ENCODE measurements around the gene ACAA1. TPM values are rescaled to one million over a fixed set of nuclear protein-coding genes. Genes with fewer than 3 reads are reported as not detected.

Gene ACAA1
- total RNA-seq, 1 experiment from 2014 or later = 49.0 TPM

GRCh38 chr3:38107911-38108648 is 28.8 kb downstream of the ACAA1 start:
- Histone ChIP-seq H3K27ac (ENCODE audit: low read depth, low read length) (no peak overlapping the region), H3K4me3 (replicated peaks in 1 of 2; ENCODE audit: low read depth in 1 of 2, low read length in 2 of 2) (no peak overlapping the region), H3K9ac (ENCODE audit: low read length) (no peak overlapping the region), H4K20me1 (ENCODE audit: insufficient read depth) (no peaks in the 10 kb centered on the region; the same call in 1 of the 2 replicates), H3K9me2 (ENCODE audit: insufficient read depth) (no peaks in the 10 kb centered on the region), H3K4me1 (ENCODE audit: control insufficient read depth in 1 of 2, insufficient read depth in 2 of 2, low read length in 2 of 2) (no peaks in the 10 kb centered on the region), H3K9me3 (ENCODE audit: control insufficient read depth in 1 of 2, insufficient read depth in 1 of 2, low read depth in 1 of 2, low read length in 2 of 2) (peaks cover 3 to 8% of the 10 kb centered on the region in 2 experiments; a peak in 2 of 4 replicates), H2AFZ (ENCODE audit: low read depth, low read length, poor library complexity, severe bottlenecking) (no peak overlapping the region), H3K27me3 (ENCODE audit: insufficient read depth, low read length) (no peaks in the 10 kb centered on the region), H3K36me3 (ENCODE audit: control insufficient read depth in 1 of 2, insufficient read depth in 2 of 2, low read length in 2 of 2) (no peaks in the 10 kb centered on the region), H3K79me2 (ENCODE audit: insufficient read depth, low read length) (no peaks in the 10 kb centered on the region), H3K4me2 (ENCODE audit: low read length) (no peak overlapping the region)
- ChIA-PET CTCF (interaction anchor here (2.1 kb wide), 1 partner anchor 9 kb away, joined by 6 read pairs; no protein-coding TSS in a partner anchor), RAD21 (ENCODE audit: low non-redundant PET in 1 of 2, low total read pairs in 2 of 2, uncharacterized antibody in 2 of 2, unreplicated experiment in 2 of 2) (no interaction called here), POLR2A (no interaction called here)
- intact Hi-C loops (cut with micrococcal nuclease) = no loop called here
- no peak for ATAC-seq
- TF ChIP-seq SP1 (IDR thresholded peaks at IDR 0.05; ENCODE audit: low read depth) (no peak), SIN3A (IDR thresholded peaks at IDR 0.05; ENCODE audit: low read depth) (no peak), ATF3 (IDR thresholded peaks at IDR 0.05) (no peak), POLR2A (IDR thresholded peaks at IDR 0.05; ENCODE audit: borderline replicate concordance, extremely low read depth, insufficient read depth, insufficient read length) (no peak), CBX3 (IDR thresholded peaks at IDR 0.05; ENCODE audit: low read depth) (no peak), RAD21 (IDR thresholded peaks at IDR 0.05; ENCODE audit: low read depth) (no peak), MAX (IDR thresholded peaks at IDR 0.05) (no peak), POLR2AphosphoS5 (IDR thresholded peaks at IDR 0.05; ENCODE audit: low read depth, low read length) (no peak), ZNF274 (IDR thresholded peaks at IDR 0.05; ENCODE audit: low read depth, low read length) (no peak), CEBPB (IDR thresholded peaks at IDR 0.05; ENCODE audit: low read depth) (no peak), ZFX (IDR thresholded peaks at IDR 0.05) (no peak)
- TF ChIP-seq, protein P1, sequence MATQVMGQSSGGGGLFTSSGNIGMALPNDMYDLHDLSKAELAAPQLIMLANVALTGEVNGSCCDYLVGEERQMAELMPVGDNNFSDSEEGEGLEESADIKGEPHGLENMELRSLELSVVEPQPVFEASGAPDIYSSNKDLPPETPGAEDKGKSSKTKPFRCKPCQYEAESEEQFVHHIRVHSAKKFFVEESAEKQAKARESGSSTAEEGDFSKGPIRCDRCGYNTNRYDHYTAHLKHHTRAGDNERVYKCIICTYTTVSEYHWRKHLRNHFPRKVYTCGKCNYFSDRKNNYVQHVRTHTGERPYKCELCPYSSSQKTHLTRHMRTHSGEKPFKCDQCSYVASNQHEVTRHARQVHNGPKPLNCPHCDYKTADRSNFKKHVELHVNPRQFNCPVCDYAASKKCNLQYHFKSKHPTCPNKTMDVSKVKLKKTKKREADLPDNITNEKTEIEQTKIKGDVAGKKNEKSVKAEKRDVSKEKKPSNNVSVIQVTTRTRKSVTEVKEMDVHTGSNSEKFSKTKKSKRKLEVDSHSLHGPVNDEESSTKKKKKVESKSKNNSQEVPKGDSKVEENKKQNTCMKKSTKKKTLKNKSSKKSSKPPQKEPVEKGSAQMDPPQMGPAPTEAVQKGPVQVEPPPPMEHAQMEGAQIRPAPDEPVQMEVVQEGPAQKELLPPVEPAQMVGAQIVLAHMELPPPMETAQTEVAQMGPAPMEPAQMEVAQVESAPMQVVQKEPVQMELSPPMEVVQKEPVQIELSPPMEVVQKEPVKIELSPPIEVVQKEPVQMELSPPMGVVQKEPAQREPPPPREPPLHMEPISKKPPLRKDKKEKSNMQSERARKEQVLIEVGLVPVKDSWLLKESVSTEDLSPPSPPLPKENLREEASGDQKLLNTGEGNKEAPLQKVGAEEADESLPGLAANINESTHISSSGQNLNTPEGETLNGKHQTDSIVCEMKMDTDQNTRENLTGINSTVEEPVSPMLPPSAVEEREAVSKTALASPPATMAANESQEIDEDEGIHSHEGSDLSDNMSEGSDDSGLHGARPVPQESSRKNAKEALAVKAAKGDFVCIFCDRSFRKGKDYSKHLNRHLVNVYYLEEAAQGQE (IDR thresholded peaks at IDR 0.05; ENCODE audit: low read depth) = no peak
- TF ChIP-seq, protein P2, sequence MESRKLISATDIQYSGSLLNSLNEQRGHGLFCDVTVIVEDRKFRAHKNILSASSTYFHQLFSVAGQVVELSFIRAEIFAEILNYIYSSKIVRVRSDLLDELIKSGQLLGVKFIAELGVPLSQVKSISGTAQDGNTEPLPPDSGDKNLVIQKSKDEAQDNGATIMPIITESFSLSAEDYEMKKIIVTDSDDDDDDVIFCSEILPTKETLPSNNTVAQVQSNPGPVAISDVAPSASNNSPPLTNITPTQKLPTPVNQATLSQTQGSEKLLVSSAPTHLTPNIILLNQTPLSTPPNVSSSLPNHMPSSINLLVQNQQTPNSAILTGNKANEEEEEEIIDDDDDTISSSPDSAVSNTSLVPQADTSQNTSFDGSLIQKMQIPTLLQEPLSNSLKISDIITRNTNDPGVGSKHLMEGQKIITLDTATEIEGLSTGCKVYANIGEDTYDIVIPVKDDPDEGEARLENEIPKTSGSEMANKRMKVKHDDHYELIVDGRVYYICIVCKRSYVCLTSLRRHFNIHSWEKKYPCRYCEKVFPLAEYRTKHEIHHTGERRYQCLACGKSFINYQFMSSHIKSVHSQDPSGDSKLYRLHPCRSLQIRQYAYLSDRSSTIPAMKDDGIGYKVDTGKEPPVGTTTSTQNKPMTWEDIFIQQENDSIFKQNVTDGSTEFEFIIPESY (IDR thresholded peaks at IDR 0.05; ENCODE audit: extremely low read depth, insufficient replicate concordance, low read length) = no peak
- BruUV-seq (replicated peaks) = no TSS peak
- no peak for DNase-seq (ENCODE audit: low read depth, low spot score)
